Testis (tissue), 3 donors: ENCODE measurements around the gene PARVG. TPM values are rescaled to one million over a fixed set of nuclear protein-coding genes. Genes with fewer than 3 reads are reported as not detected.

Experiments
- DNase-seq: peaks from one replicate; pipeline ENCODE4 v3.0.0-alpha.2; 2019
- H3K27ac ChIP-seq, 2 donors: fragments of 200-600 bp; sonication (generic); one replicate each; pipeline ENCODE4 v1.5.1; 2019
- H3K27me3 ChIP-seq: fragments of 200-600 bp; sonication (generic); one replicate; pipeline ENCODE4 v1.5.1; 2019
- H3K36me3 ChIP-seq: fragments of 200-600 bp; sonication (generic); one replicate; pipeline ENCODE4 v1.5.1; 2017; ENCODE audit warnings: low read depth; ENCODE audit errors: missing control alignments
- H3K4me1 ChIP-seq: fragments of 200-600 bp; sonication (generic); one replicate; pipeline ENCODE4 v1.5.1; 2019
- H3K4me3 ChIP-seq, 2 donors: fragments of 200-600 bp; sonication (generic); one replicate each; pipeline ENCODE4 v1.5.1; 2017 to 2019
- H3K9me3 ChIP-seq: fragments of 200-600 bp; sonication (generic); one replicate; pipeline ENCODE4 v1.5.1; 2017
- CTCF ChIP-seq, 3 experiments: fragments of 450-650 bp in 2 of 3; fragments of 200-600 bp in 1 of 3; sonication (generic) in 1 of 3; IDR thresholded peaks; one replicate each; pipeline ENCODE4 v1.5.1; 2016 to 2019; ENCODE audit warnings: antibody characterized with exemption in 3 of 3, mild to moderate bottlenecking in 2 of 3, moderate library complexity in 1 of 3
- POLR2A ChIP-seq: fragments of 450-650 bp; IDR thresholded peaks from one replicate; pipeline ENCODE4 v1.6.1; 2017; ENCODE audit warnings: antibody characterized with exemption, mild to moderate bottlenecking, moderate library complexity
- WGBS, 2 donors: methylation state at CpG; one replicate each; pipeline ENCODE4 v1.1.5; 2018; 5-methylcytosine and 5-hydroxymethylcytosine counted together
- intact Hi-C: fragments of 100-400 bp; cut with DNase I; formaldehyde crosslinking; loops from one replicate; pipeline ENCODE4 v1.15.1; 2023; ENCODE audit warnings: low total_unique reads
- polyA plus RNA-seq: library from polyadenylated mRNA; stranded (reverse); fragments of 350-450 nt; fragmentation: Illumina TruSeq; extraction: RNeasy Lipid Tissue Mini Kit (QIAGEN cat#74804); gene quantifications from one replicate; pipeline ENCODE4 v1.2.3, GENCODE V29; 2014; ENCODE audit warnings: low read depth, low replicate concordance; ENCODE audit not compliant: insufficient read depth
- total RNA-seq, 2 donors: library from RNA; depleted of rRNA; stranded (reverse); fragments of >200 nt; gene quantifications; one replicate each; pipeline ENCODE4 v1.2.3, GENCODE V29; 2016

The PARVG gene
- total and polyA plus RNA-seq, 3 donors from 2014 or later = 7.2 to 14.1 (median 9.7) TPM

- H3K27ac ChIP-seq = no peak overlapping the region
These were observed 8.2 kb upstream of the PARVG start for GRCh38 chr22:44172370-44173108.

GRCh38 chr22:44173154-44173553 is 7.6 kb upstream of the PARVG start:
- Histone ChIP-seq H3K27me3 (no peaks in the 10 kb centered on the region), H3K27ac (no peak overlapping the region), H3K4me1 (no peaks in the 10 kb centered on the region), H3K4me3 (no peak overlapping the region), H3K9me3 (no peaks in the 10 kb centered on the region), H3K36me3 (no peaks in the 10 kb centered on the region)
- DNase-seq = no peak
- intact Hi-C loops = no loop called here
- TF ChIP-seq CTCF (IDR thresholded peaks at IDR 0.05) (no peak), POLR2A (no peak)
- WGBS, 2 donors = 86 to 94% methylated on average over 8 to 10 of the region's 10 CpGs

More at GRCh38 chr22:44172370-44173108, 8.2 kb upstream of the PARVG start:
- intact Hi-C loops = no loop called here
- H3K4me3 ChIP-seq = no peak overlapping the region
- DNase-seq = peak; percentile 47
- H3K27me3 ChIP-seq = no peaks in the 10 kb centered on the region
- H3K9me3 ChIP-seq = no peaks in the 10 kb centered on the region
- no peaks in the 10 kb centered on the region for H3K36me3 ChIP-seq
- H3K4me1 ChIP-seq = no peaks in the 10 kb centered on the region
- WGBS, 2 donors = 80 to 84% methylated on average over 21 to 22 of the region's 22 CpGs
- no peak for TF ChIP-seq CTCF (IDR thresholded peaks at IDR 0.05)
- no peak for TF ChIP-seq POLR2A

- TF ChIP-seq CTCF (IDR thresholded peaks at IDR 0.05) (no peak), POLR2A (no peak)
- H3K4me3 ChIP-seq = no peak overlapping the region
- no peak overlapping the region for H3K27ac ChIP-seq
- no peaks in the 10 kb centered on the region for H3K27me3 ChIP-seq
- no peaks in the 10 kb centered on the region for H3K9me3 ChIP-seq
- no peak for DNase-seq
- intact Hi-C loops = no loop called here
- no peaks in the 10 kb centered on the region for H3K4me1 ChIP-seq
- H3K36me3 ChIP-seq = no peaks in the 10 kb centered on the region
- WGBS, 2 donors = 78 to 89% methylated on average over 8 of the region's 8 CpGs
These were observed 5.0 kb upstream of the PARVG start for GRCh38 chr22:44175676-44176075.

GRCh38 chr22:44179196-44179988 is 1.3 kb upstream of the PARVG start:
- Histone ChIP-seq H3K4me3 (no peak overlapping the region), H3K36me3 (no peaks in the 10 kb centered on the region), H3K4me1 (no peaks in the 10 kb centered on the region), H3K9me3 (no peaks in the 10 kb centered on the region), H3K27ac (no peak overlapping the region), H3K27me3 (no peaks in the 10 kb centered on the region)
- TF ChIP-seq POLR2A = no peak
- TF ChIP-seq CTCF (IDR thresholded peaks at IDR 0.05) = no peak
- intact Hi-C loops = no loop called here
- 63 to 65% methylated on average over 10 of the region's 10 CpGs for WGBS, 2 donors
- DNase-seq = no peak
